ENCODE results near the gene LRFN3.

LRFN3 gene

GRCh38 chr19:35931874-35932202, 4.3 kb upstream of the LRFN3 start:
- TF ChIP-seq CTCF (IDR thresholded peaks at IDR 0.05; ENCODE audit: low read depth, low read length, missing control alignments): no peak
- no peak overlapping the region for H3K4me3 ChIP-seq (replicated peaks; ENCODE audit: low read depth, low read length)
- DNase-seq (ENCODE audit: extremely low read depth, low read depth): no peak

GRCh38 chr19:35932291-35932936, 3.8 kb upstream of the LRFN3 start:
- DNase-seq (ENCODE audit: extremely low read depth, low read depth): no peak
- no peak for TF ChIP-seq CTCF (IDR thresholded peaks at IDR 0.05; ENCODE audit: low read depth, low read length, missing control alignments)
- H3K4me3 ChIP-seq (replicated peaks; ENCODE audit: low read depth, low read length): no peak overlapping the region

GRCh38 chr19:35936738-35937268, 629 bp downstream of the LRFN3 start:
- H3K4me3 ChIP-seq (replicated peaks; ENCODE audit: low read depth, low read length): peak overlapping the region; percentile 53
- no peak for TF ChIP-seq CTCF (IDR thresholded peaks at IDR 0.05; ENCODE audit: low read depth, low read length, missing control alignments)
- DNase-seq (ENCODE audit: extremely low read depth, low read depth): no peak

- TF ChIP-seq CTCF (IDR thresholded peaks at IDR 0.05; ENCODE audit: low read depth, low read length, missing control alignments): no peak
Measured at GRCh38 chr19:35937345-35938281, 1.4 kb downstream of the LRFN3 start.

GRCh38 chr19:35938282-35939224, 2.4 kb downstream of the LRFN3 start:
- TF ChIP-seq CTCF (IDR thresholded peaks at IDR 0.05; ENCODE audit: low read depth, low read length, missing control alignments): no peak
- peak overlapping the region; percentile 53; the same call in 1 of the 2 replicates for H3K4me3 ChIP-seq (replicated peaks; ENCODE audit: low read depth, low read length)
- no peak for DNase-seq (ENCODE audit: extremely low read depth, low read depth)

More at GRCh38 chr19:35937345-35938281, 1.4 kb downstream of the LRFN3 start:
- no peak for DNase-seq (ENCODE audit: extremely low read depth, low read depth)
- peak overlapping the region; percentile 53 for H3K4me3 ChIP-seq (replicated peaks; ENCODE audit: low read depth, low read length)

Data from HFF-Myc (cell line).